Neural cell (in vitro differentiated cells): ENCODE measurements around the gene CTCF. TPM values are rescaled to one million over a fixed set of nuclear protein-coding genes. Genes with fewer than 3 reads are reported as not detected.

Source experiments
- H2AFZ ChIP-seq: fragments of 200-600, 300-800 bp; sonication (generic), shearing (Covaris generic); 2 replicates; pipeline ENCODE4 v1.6.0; 2014; ENCODE audit warnings: low read depth, mild to moderate bottlenecking, antibody characterized with exemption, low read length, moderate library complexity
- H3F3A ChIP-seq: fragments of 200-600 bp; shearing (Covaris generic); 2 replicates; pipeline ENCODE4 v1.6.1; 2016; ENCODE audit warnings: mild to moderate bottlenecking, moderate library complexity, mixed read lengths, antibody characterized with exemption, low read length; ENCODE audit not compliant: insufficient read depth, poor library complexity, severe bottlenecking
- H3K27ac ChIP-seq: fragments of 200-600, 300-800 bp; sonication (generic), shearing (Covaris generic); 2 replicates; pipeline ENCODE4 v1.5.1; 2014; ENCODE audit warnings: mild to moderate bottlenecking, low read length, moderate library complexity
- H3K27me3 ChIP-seq: fragments of 300-800, 200-600 bp; sonication (generic), shearing (Covaris generic); 2 replicates; pipeline ENCODE4 v1.6.0; 2014; ENCODE audit warnings: mild to moderate bottlenecking, low read depth, low read length, moderate library complexity; ENCODE audit not compliant: insufficient read depth
- H3K36me3 ChIP-seq: fragments of 300-800, 200-600 bp; sonication (generic), shearing (Covaris generic); 2 replicates; pipeline ENCODE4 v1.5.1; 2014; ENCODE audit warnings: mild to moderate bottlenecking, antibody characterized with exemption, low read length, moderate library complexity; ENCODE audit not compliant: insufficient read depth
- H3K4me2 ChIP-seq: fragments of 300-800, 200-600 bp; sonication (generic), shearing (Covaris generic); 2 replicates; pipeline ENCODE4 v1.6.0; 2014; ENCODE audit warnings: mild to moderate bottlenecking, low read length
- H3K4me3 ChIP-seq: fragments of 300-800, 200-600 bp; sonication (generic), shearing (Covaris generic); 2 replicates; pipeline ENCODE4 v1.5.1; 2014; ENCODE audit warnings: mild to moderate bottlenecking, low read length, moderate library complexity
- H3K79me2 ChIP-seq: fragments of 200-600 bp; shearing (Covaris generic); replicated peaks from 2 replicates; pipeline ENCODE4 v1.6.0; 2014; ENCODE audit warnings: mild to moderate bottlenecking, low read length, moderate library complexity; ENCODE audit not compliant: insufficient read depth
- H3K9ac ChIP-seq: fragments of 300-800, 200-600 bp; sonication (generic), shearing (Covaris generic); 2 replicates; pipeline ENCODE4 v1.6.1; 2016; ENCODE audit warnings: mild to moderate bottlenecking, low read length, mixed read lengths
- H3K9me2 ChIP-seq: fragments of 200-600 bp; shearing (Covaris generic); 2 replicates; pipeline ENCODE4 v1.6.1; 2016; ENCODE audit warnings: mild to moderate bottlenecking, low read length, mixed read lengths; ENCODE audit not compliant: insufficient read depth
- H3K9me3 ChIP-seq: fragments of 200-600, 300-800 bp; sonication (generic), shearing (Covaris generic); 2 replicates; pipeline ENCODE4 v1.6.1; 2016; ENCODE audit warnings: mild to moderate bottlenecking, mixed run types, low read length, moderate library complexity, mixed read lengths
- H4K20me1 ChIP-seq: fragments of 200-600 bp; shearing (Covaris generic); 2 replicates; pipeline ENCODE4 v1.6.1; 2016; ENCODE audit warnings: mild to moderate bottlenecking, mixed run types; ENCODE audit not compliant: insufficient read depth
- EP300 ChIP-seq: fragments of 450-650 bp; conservative IDR thresholded peaks from 2 replicates; pipeline ENCODE4 v1.6.1; 2014; ENCODE audit warnings: antibody characterized with exemption, mild to moderate bottlenecking, moderate library complexity; ENCODE audit not compliant: poor library complexity, severe bottlenecking
- EZH2 ChIP-seq: fragments of 200-600, 300-800 bp; shearing (Covaris generic), sonication (generic); IDR thresholded peaks from 2 replicates; pipeline ENCODE4 v1.6.1; 2014; ENCODE audit warnings: antibody characterized with exemption, low read length, borderline replicate concordance, mild to moderate bottlenecking; ENCODE audit not compliant: insufficient read depth, poor library complexity, severe bottlenecking
- MXI1 ChIP-seq: fragments of 450-650 bp; conservative IDR thresholded peaks from 2 replicates; pipeline ENCODE4 v1.6.1; 2014; ENCODE audit warnings: antibody characterized with exemption, mild to moderate bottlenecking; ENCODE audit not compliant: poor library complexity, severe bottlenecking
- POLR2AphosphoS5 ChIP-seq: IDR thresholded peaks from 2 replicates; pipeline ENCODE4 v1.6.1; 2012
- RAD21 ChIP-seq: fragments of 450-650 bp; conservative IDR thresholded peaks from 2 replicates; pipeline ENCODE4 v1.6.1; 2014; ENCODE audit warnings: antibody characterized with exemption, mild to moderate bottlenecking, moderate library complexity
- SMC3 ChIP-seq: fragments of 450-650 bp; conservative IDR thresholded peaks from 2 replicates; pipeline ENCODE4 v1.6.1; 2014; ENCODE audit warnings: antibody characterized with exemption, mild to moderate bottlenecking, moderate library complexity; ENCODE audit not compliant: poor library complexity
- TAF1 ChIP-seq: IDR thresholded peaks from 2 replicates; pipeline ENCODE4 v1.6.1; 2012; ENCODE audit warnings: low read depth
- polyA plus RNA-seq: library from polyadenylated mRNA; depleted of rRNA; stranded (reverse); fragments of >200 nt; gene quantifications from 2 replicates; pipeline ENCODE4 v1.2.3, GENCODE V29; 2014
- TF ChIP-seq, protein P1 (sequence below): IDR thresholded peaks from 2 replicates; pipeline ENCODE4 v1.6.1; 2012; ENCODE audit warnings: borderline replicate concordance
- TF ChIP-seq, protein P2 (sequence below): fragments of 450-650 bp; IDR thresholded peaks from 2 replicates; pipeline ENCODE4 v1.5.1; 2014; ENCODE audit warnings: antibody characterized with exemption, mild to moderate bottlenecking, moderate library complexity; ENCODE audit not compliant: poor library complexity, severe bottlenecking

Gene CTCF
- polyA plus RNA-seq, 1 donor from 2014 or later, result 42.8 TPM

DNA sequence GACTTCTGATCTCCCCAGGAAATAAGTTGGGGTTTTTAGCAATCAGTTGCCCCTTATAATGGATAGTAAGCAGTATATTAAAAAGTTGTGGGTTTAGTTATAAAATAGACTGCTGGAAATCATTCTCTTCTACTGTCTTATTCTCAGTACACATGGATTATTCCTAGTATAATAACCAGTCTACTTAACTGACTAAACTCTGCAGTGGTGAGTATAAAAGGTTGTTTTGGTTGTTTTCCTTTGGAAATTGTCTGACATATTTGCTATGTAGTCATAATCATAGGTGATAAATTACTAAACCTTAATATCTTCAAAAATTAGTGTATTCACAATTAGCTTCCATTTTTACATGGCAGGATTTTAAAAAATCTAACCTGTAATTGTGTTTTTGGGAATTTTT lies 31.4 kb downstream of the CTCF start:
- no peaks in the 10 kb centered on the region for H3F3A ChIP-seq
- no peaks in the 10 kb centered on the region for H3K9me2 ChIP-seq
- H3K79me2 ChIP-seq, result peaks cover 30% of the 10 kb centered on the region
- no peaks in the 10 kb centered on the region for H3K36me3 ChIP-seq
- H3K9me3 ChIP-seq, result no peaks in the 10 kb centered on the region
- H4K20me1 ChIP-seq, result no peaks in the 10 kb centered on the region
- H3K9ac ChIP-seq, result no peak overlapping the region
- no peak overlapping the region for H3K27ac ChIP-seq
- H3K27me3 ChIP-seq, result no peaks in the 10 kb centered on the region
- no peak overlapping the region for H3K4me2 ChIP-seq
- TF ChIP-seq MXI1 (no peak), TAF1 (no peak), EP300 (no peak), POLR2AphosphoS5 (no peak), RAD21 (no peak), EZH2 (no peak), SMC3 (no peak)
- TF ChIP-seq, protein P1, sequence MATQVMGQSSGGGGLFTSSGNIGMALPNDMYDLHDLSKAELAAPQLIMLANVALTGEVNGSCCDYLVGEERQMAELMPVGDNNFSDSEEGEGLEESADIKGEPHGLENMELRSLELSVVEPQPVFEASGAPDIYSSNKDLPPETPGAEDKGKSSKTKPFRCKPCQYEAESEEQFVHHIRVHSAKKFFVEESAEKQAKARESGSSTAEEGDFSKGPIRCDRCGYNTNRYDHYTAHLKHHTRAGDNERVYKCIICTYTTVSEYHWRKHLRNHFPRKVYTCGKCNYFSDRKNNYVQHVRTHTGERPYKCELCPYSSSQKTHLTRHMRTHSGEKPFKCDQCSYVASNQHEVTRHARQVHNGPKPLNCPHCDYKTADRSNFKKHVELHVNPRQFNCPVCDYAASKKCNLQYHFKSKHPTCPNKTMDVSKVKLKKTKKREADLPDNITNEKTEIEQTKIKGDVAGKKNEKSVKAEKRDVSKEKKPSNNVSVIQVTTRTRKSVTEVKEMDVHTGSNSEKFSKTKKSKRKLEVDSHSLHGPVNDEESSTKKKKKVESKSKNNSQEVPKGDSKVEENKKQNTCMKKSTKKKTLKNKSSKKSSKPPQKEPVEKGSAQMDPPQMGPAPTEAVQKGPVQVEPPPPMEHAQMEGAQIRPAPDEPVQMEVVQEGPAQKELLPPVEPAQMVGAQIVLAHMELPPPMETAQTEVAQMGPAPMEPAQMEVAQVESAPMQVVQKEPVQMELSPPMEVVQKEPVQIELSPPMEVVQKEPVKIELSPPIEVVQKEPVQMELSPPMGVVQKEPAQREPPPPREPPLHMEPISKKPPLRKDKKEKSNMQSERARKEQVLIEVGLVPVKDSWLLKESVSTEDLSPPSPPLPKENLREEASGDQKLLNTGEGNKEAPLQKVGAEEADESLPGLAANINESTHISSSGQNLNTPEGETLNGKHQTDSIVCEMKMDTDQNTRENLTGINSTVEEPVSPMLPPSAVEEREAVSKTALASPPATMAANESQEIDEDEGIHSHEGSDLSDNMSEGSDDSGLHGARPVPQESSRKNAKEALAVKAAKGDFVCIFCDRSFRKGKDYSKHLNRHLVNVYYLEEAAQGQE, result no peak
- TF ChIP-seq, protein P2, sequence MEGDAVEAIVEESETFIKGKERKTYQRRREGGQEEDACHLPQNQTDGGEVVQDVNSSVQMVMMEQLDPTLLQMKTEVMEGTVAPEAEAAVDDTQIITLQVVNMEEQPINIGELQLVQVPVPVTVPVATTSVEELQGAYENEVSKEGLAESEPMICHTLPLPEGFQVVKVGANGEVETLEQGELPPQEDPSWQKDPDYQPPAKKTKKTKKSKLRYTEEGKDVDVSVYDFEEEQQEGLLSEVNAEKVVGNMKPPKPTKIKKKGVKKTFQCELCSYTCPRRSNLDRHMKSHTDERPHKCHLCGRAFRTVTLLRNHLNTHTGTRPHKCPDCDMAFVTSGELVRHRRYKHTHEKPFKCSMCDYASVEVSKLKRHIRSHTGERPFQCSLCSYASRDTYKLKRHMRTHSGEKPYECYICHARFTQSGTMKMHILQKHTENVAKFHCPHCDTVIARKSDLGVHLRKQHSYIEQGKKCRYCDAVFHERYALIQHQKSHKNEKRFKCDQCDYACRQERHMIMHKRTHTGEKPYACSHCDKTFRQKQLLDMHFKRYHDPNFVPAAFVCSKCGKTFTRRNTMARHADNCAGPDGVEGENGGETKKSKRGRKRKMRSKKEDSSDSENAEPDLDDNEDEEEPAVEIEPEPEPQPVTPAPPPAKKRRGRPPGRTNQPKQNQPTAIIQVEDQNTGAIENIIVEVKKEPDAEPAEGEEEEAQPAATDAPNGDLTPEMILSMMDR, result no peak
- H2AFZ ChIP-seq, result no peak overlapping the region
- H3K4me3 ChIP-seq, result no peak overlapping the region

DNA sequence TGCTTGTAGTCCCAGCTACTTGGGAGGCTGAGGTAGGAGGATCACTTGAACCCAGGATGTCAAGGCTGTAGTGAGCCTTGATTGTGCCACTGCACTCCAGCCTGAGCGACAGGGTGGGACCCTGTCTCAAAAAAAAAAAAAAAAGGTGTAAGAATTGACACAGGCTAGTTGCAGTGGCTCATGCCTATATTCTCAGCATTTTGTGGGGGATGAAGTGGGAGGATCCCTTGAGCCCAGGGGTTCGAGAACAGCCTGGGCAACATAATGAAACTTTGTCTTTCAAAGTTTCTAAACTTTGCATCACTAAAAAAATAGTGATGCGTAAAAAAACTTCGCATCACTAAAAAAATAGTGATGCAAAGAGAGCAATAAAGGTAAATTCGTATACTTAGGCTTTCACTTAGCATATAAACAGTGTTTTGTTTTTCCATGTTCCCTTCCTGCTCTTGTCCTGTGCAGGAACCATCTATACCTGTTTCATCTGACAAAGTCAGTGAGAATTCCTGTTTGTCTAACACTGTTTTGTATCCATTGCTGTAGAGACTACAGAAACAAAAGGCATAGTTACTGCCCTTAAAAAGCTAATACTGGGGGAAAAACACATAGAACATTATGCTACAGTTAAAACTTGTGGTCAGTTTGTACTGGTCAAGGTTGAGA lies 32.1 kb downstream of the CTCF start:
- Histone ChIP-seq H3K79me2 (peaks cover 30% of the 10 kb centered on the region), H2AFZ (no peak overlapping the region), H3F3A (no peaks in the 10 kb centered on the region), H3K27me3 (no peaks in the 10 kb centered on the region), H3K9me2 (no peaks in the 10 kb centered on the region), H3K9ac (no peak overlapping the region), H3K27ac (no peak overlapping the region), H3K4me2 (no peak overlapping the region), H3K9me3 (no peaks in the 10 kb centered on the region), H3K4me3 (no peak overlapping the region), H4K20me1 (no peaks in the 10 kb centered on the region), H3K36me3 (no peaks in the 10 kb centered on the region)
- TF ChIP-seq TAF1 (no peak), RAD21 (no peak), EZH2 (no peak), EP300 (no peak), MXI1 (no peak), POLR2AphosphoS5 (no peak), SMC3 (no peak)
- TF ChIP-seq, protein P2, result no peak
- TF ChIP-seq, protein P1, result no peak
